IPS DF 19.7 (cell line): ENCODE results near the gene SLC25A26.
A peak's percentile ranks its signal among the peaks of the same experiment; 100 is the strongest.

Experiments
- DNase-seq: peaks from one replicate; pipeline ENCODE4 v3.0.0-alpha.2; 2013; ENCODE audit warnings: low read depth, low spot score

The SLC25A26 gene

DNA sequence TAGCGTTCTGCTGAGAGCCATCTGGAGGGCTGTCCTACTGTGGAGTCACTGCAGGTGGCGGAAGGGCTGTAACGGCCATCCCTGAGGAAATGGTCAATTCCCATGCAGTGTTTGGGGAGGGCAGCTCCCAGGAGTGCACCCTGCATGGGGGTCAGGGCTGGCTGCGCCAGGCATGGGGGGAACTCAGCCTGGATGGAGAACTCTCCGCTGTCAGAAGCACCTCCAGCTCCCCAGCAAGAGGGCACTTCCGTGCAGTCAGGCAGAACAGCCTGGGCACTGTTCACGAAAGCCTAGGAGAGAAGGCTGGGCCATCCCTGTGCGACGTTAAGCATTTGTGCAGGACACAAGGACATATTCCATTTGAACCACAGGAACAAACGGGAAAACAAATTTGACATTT, 174.8 kb downstream of the SLC25A26 start:
- DNase-seq = no peak

DNA sequence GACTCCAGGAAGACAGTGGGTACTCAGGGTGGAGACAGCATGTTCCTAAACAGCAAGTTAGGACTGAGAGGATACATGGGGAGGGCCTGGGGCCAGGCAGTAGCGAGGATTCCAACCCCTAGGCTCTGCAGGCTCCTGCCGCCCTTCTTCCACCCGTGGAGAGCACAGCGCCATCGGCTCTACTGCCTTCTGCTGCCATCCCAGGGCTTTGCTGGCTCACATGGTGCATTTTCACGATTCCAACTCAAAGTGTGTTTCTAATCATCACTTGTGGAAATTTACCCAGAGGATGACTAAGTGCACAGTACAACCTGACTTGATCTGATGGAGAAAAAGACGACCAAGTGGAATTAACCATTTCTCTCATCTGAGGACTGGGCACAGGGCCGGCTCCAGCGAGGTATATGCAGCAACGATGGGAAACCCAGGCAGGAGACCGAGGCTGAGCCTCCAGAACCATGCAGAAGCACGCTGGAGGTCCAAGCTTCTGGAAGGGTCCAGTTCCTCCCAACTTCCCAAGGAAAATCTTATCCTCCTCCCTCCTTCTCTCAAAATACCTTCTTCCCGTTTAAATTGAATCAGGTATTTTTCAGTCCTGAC, 175.5 kb downstream of the SLC25A26 start:
- no peak for DNase-seq

GRCh38 chr3:66396888-66397287, 176.1 kb downstream of the SLC25A26 start:
- no peak for DNase-seq

DNA sequence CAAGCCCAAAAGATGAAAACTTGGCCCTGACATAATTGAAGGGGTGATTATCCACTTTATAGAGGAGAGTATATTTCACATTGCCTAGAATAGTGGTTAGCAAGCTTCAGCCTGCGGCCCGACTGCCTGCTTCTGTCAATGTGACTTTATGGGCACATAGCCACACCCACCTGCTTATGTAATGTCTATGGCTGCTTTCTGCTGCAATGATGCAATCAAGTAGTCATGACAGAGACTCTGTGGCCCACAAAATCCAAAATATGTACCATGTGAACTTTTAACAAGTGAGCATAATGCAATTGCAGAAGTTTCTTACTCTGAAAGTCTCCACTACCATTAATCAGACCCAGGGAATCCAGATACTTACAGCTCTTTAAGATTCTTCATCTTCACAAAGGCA, 176.9 kb downstream of the SLC25A26 start:
- no peak for DNase-seq

DNA sequence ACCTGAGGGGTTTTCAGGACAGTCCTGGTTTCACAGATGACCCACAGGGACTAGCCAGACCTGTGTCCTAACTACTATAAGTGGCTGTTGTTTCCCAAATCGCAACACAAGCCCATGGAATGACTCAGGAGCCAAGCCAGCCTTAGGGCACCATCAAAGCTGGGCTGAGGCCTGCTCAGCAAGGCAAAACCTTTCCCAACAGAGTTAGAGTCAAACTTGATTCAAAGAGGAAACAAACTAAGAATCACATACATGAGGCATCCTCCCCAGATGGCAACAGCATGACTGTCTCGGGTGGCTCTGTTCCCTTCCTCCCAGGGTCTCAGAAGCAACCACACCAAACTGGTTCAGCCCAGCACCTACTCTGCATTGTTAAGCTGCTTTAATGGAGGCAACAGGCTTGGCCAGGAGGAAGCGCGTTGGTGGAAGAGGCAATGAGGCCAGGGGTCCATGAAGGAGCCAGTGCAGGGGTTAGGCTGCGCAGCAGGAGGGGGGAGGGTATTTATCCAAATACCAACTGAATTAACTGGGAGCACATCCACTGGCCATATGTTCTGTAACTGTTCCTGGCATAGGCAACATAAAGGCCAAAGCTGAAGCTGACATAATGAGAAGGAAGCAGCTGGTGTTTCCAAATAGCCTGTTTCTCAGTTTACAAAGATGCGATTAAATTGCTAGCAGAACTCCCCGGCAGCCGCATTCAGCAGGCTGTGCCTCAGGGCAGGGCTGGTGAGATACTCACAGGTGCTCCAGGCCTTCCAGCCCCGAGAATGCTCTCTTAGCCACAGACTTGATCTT, 177.6 kb downstream of the SLC25A26 start:
- DNase-seq = no peak

- DNase-seq = no peak
These were observed 178.9 kb downstream of the SLC25A26 start for GRCh38 chr3:66399529-66400232.

DNA sequence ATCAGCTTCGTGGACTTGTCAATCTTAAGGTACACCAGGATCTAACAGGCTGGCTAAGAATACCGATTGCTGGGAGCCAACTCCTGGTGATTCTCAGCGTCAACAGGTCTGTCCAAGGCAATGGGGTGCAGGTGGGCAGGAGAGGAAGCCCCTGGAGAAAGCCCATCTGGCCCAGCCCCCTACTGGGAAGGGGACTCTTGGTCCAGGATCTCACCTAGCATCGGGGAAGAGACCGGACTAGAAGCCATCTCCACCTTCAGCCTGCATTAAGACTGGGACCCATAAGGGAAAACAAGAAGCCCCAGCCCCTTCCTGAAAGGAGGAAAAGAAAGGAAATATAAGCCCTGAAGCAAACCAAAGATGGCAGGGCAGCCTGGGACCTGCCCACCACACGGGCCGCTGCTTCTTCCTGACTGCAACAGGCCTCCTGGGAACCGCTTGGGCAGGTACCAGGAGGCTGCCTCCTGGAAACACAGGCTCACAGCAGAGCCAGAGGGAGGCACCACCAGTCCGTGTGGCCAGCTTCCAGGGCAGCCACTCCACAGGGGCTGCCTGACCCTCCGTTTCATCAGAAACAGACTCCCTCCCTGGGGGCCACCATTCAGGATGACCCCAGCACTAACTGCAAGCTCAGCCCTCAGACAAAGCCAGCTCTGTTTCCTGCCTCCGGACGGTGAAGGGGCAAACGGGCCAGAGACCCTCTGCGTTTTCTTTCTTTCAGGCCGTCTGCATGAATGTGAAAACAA, 179.8 kb downstream of the SLC25A26 start:
- DNase-seq = no peak

DNA sequence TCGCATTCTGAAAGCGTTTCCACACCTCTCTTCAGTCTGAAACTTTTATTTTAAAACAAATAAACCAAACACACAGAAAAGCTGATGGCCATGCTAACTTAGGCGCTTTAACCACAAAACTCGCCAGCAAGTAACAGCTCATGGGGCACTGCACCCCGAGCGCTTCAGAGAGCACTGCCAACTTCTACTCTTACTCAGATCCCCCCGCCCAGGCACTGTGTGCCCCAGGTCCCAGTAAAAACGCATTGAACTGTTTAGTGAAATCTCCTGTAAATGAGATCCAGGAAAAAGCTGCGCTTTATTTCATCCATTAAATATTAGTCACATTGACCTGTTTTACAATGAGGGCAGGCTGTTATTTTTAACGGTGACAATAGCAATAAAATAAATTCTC, 180.4 kb downstream of the SLC25A26 start:
- DNase-seq = no peak

DNA sequence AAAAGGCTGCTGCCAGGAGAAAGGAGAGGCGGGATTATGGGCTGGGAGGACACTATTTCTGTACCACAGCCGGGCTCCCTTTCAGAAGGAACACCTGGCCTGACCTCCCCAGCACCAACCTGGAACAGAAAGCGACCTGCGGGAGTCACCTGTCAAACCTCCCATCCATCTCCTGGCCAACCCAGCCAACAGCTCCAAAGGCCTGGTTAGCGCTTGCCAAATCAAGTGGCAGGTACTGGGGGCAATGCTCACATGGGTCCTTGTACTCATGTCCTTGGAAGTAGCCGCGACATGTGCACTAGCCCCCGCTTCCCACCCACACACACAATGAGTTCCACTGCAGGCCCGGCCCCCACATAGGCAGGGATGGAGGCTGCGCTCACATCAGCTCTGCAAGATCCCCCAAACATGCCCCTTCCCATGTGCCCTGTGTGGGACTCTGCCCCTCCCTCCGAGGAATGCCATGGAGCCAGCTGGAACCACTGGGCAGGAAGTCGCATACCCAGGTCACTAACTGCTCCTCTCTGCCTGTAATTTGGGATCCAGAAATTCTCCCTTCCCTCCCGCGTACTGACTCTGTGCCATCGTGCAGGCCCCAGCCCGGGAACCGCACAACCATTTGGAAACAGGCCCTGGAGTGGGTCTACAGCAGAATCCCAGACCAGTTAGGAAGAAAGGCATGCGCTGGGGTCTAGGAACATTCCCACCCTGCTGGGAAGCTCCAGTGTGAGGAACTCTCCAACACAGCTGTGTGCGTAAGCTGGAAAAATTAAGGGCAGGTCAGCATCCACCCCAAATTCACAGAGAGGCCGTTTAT, 181.1 kb downstream of the SLC25A26 start:
- DNase-seq = no peak

DNA sequence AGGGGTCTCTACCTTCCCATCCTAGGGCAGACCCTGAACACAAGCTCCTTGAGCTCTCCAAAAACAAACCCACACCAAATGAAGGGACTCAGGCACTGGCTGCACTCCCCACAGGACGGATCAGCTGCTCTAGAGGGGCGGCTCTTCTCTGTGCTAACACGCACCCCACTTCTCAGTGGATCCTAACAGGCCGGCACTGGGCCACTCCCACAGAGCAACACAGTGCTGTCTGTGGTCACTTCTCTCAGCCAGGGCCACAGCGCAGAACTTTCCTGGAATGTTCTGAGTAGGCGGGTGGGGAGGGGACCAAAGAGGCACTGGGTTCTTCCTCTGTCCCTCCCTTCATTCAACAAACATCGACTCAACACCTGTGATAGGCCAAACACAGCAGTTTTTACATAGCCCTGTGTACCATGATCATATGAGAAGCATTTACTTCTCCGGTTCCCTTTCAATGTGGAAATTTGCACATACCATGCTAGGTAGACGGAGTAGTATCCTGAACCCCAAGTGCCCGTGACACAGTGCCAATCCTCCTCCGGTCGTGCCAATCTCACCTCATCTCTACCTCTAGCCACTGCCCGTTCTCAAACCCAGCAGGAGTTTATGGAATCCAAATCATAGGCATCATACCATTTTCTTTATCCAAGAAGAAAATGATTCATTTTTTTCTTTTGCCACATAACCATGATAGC, 181.9 kb downstream of the SLC25A26 start:
- no peak for DNase-seq

DNA sequence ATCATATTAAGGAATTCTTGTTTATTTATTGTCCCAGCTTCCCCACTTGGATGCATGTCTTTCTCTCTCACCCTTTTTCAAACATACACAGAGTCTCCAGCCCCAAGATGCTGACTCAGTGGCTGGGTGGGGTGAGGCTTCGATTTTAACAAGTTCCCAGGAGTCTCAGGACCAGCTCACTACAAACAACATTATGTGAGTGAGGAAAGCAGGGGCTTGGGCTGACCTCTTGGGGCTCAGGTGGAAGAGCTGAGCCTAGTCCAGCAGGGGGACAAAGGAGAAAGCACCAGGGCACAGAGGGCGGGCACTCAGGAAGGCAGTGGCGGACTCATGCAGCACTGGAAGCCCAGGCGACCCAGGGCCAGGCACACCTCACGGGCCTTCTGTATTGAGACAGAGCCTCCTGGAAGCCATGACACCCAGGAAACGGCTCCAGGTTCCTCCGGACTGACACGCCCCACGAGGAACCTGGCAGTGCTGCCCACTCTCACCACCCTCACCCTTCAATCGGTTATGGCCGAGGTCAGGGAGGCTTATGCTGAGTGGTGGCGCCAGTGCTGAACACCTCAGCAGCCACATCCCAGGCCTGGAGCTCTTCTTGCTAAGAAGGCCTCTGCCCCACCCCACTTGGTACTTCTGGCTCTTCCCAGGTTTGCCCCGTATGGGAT, 182.7 kb downstream of the SLC25A26 start:
- DNase-seq = no peak

DNA sequence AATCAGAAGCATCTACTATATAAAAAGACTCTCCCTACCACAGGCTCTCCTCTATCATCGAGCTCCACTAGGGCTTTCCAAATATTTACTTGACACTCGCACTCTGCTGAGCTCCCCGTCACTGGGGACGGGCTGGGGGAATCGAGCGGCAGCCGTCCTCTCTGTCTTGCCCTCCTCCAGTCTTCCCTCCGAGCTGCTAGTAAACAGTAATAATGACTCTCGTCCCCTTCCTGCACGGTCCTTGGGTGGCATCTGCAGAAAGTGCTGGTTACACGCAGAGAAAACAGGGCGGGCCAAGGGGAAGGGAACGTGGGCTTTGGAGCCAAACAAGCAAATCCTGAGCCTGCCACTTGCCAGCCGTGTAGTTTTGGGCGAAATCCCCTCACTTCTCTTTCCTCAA, 183.4 kb downstream of the SLC25A26 start:
- no peak for DNase-seq

GRCh38 chr3:66404903-66405700, 184.3 kb downstream of the SLC25A26 start:
- DNase-seq = no peak

DNA sequence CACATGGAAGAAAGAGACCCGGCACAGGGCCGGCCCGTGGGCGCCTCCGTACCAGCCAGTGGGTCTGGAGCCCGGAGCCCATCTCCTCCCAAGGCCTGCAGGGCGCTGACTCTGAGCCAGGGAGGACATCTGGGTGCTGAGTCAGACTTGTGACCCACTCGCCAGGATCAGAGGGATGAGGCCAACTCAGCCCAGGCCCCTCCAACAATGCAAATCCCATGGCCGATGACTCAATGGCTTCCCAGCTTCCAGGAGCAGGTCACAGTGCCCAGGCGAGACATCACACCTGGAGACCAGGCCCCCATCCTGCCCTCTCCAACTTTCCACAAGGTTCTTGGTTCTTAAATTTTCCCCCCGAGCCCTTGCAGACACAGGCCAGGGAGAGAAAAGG, 184.9 kb downstream of the SLC25A26 start:
- no peak for DNase-seq

GRCh38 chr3:66406163-66406562, 185.4 kb downstream of the SLC25A26 start:
- no peak for DNase-seq

- DNase-seq = no peak
These were observed 186.2 kb downstream of the SLC25A26 start for GRCh38 chr3:66406831-66407610.

GRCh38 chr3:66407611-66408218, 186.9 kb downstream of the SLC25A26 start:
- DNase-seq = peak; percentile 40
